ENCODE measurements around the gene CKLF. TPM values are rescaled to one million over a fixed set of nuclear protein-coding genes. Genes with fewer than 3 reads are reported as not detected.
"Not testable (repeated sequence)": the region's sequence is repeated elsewhere in the genome, so short reads cannot be mapped to it uniquely, and the experiment has no call there.

CKLF gene
- polyA plus RNA-seq, 4 donors = 34.0 to 44.3 (median 39.7) TPM

DNA sequence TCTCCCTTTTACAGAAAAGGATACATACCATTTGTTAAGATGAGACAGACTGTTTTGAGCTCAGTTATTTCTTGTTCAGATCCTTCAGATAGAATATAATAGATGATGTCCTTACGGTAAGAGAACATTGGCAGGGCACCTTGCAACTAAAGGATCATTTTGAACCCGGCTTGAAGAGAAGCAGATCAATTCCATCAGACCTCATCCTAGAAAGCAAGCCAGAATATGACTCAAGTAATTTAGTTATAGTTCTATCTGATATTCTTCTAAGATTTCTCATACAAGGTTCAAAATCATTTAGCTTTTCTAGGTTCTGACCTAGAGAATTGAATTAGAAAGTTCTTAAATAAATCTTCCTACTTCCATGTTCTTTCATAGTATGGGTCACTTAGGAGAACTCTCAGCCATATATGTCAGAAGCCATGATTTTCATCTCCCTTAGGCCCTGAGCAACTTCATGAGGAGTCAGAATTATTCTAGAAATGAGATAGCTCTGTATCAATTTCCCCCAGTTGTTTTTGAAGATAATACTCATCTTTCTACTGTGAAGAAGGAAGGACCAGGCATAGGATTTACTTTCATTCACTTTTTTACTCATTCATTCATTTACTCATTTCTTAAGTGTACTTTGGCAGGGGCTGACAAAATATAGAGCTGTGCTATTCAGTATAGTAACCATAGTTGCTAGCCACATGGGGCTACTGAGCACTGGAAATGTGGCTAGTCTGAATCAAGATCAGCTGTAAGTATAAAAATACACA lies 11.4 kb downstream of the CKLF start:
- no peak for DNase-seq (ENCODE audit: low read depth in 4 of 4, low spot score in 3 of 4)

GRCh38 chr16:66566051-66566901 lies 13.9 kb downstream of the CKLF start, which contains the start of gene CMTM1:
Gene CMTM1, plus strand, starts transcription at chr16:66566439. Its CDS starts 75 bp downstream, at chr16:66566514.
- DNase-seq (ENCODE audit: low read depth in 4 of 4, low spot score in 3 of 4) = no peak

DNA sequence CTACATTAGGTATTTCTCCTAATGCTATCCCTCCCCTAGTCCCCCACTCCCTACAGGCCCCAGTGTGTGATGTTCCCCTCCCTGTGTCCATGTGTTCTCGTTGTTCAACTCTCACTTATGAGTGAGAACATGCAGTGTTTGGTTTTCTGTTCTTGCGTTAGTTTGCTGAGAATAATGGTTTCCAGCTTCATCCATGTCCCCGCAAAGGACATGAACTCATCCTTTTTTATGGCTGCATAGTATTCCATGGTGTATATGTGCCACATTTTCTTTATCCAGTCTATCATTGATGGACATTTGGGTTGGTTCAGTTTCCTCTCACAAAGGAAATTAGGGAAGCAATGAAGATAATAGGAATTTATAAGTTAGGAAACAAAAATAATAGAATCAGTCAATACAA lies 14.9 kb downstream of the CKLF start:
- DNase-seq (ENCODE audit: low read depth in 4 of 4, low spot score in 3 of 4) = not testable (repeated sequence)

DNA sequence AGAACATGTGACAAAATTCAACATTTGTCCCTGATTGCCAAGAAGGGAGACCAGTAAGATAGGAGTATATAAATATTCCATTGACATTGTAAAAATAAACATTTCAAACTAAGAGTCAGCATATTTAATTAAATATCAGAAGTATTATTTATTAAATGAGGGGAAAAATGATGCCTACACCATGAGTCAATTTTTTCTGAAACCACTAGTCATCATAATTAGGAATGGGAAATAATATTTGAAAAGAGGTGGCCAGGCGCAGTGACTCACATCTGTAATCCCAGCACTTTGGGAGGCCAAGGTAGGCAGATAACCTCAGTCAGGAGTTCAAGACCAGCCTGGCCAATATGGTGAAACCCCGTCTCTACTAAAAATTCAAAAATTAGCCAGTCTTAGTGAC lies 16.0 kb downstream of the CKLF start:
- DNase-seq (ENCODE audit: low read depth in 4 of 4, low spot score in 3 of 4) = no peak

GRCh38 chr16:66569131-66569530 lies 16.8 kb downstream of the CKLF start:
- no peak for DNase-seq (ENCODE audit: low read depth in 4 of 4, low spot score in 3 of 4)

DNA sequence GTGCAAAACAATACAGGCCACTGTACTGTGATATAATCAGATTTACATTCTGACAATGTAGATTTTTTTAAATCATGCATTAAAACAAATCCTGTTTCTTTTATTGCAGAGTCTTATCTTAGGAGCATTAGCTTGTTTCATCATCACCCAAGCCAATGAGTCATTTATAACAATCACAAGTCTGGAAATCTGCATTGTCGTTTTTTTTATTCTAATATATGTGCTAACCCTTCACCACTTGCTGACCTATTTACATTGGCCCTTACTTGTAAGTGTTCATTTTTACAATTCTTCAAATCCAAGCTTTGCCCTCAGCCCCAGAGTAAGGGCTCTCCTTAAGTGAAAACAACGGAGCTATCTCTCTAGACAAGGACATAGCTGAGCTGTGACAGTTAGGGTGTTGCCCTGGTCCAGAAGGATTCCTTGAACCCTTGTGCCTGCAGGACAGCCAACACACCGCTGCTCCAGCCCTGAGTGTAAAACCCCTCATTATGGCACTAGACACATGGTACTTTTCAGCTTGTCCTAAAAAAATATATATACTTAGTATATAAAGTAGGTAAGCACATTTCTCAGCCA lies 17.5 kb downstream of the CKLF start:
- no peak for DNase-seq (ENCODE audit: low read depth in 4 of 4, low spot score in 3 of 4)

- DNase-seq (ENCODE audit: low read depth in 4 of 4, low spot score in 3 of 4) = no peak
Observed at GRCh38 chr16:66572356-66572755, 20.0 kb downstream of the CKLF start.

DNA sequence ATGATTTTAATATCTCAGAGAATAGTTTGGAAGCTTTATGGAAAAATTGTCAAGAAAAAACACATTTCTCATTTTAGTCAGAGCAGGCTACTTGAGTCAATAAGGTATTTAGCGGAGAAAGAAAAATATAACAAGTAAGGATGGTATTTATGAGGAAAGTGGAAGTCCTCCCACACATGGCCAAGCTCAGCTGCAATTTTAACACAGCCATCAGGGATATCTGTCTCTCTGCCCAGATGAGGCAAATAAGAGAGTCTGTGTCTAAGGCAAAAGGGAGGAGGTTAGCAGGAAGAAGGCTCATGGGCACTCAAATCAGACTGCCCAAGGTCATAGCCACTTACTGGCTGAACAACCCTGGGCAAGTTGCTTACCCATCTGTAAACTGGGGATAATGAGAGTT lies 21.7 kb downstream of the CKLF start:
- no peak for DNase-seq (ENCODE audit: low read depth in 4 of 4, low spot score in 3 of 4)

DNA sequence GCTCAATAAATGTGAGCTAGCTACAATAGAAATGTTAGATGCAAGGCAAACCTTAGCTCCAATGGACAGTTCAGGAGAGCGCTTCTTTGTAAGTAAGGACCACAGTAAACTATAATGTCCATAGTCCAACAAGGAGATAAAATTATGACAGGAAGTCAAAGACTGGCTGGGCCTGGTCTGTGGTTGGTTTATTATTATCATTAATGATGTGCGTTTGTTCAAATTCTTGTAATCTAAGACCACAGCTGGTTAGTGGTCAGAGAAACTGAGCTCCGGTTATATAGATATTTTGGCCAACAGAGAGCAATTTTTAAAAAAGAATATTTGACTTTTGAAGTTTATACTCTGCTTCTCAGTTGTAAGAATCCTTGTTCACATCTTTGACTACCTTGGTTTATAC lies 22.2 kb downstream of the CKLF start:
- DNase-seq (ENCODE audit: low read depth in 4 of 4, low spot score in 3 of 4) = no peak

DNA sequence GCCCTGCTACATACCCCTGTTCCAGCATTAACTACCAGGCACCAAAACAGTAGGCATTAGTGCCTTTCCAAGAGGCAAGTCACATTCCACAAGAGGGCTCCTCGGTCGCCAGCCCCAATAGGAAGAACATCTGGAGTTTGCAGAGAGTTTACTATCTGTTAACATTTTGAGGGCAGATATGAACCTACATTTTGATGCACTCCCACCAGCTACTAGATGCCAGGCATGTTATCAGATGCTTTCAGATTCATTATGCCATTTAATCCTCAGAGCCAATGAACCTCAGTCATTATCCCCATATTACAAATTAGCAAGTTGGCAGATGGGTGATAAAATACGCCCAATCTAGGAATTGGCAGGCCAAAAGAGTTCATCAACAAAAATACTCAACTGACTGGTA lies 22.7 kb downstream of the CKLF start:
- no peak for DNase-seq (ENCODE audit: low read depth in 4 of 4, low spot score in 3 of 4)

GRCh38 chr16:66576296-66576695 lies 23.9 kb downstream of the CKLF start:
- DNase-seq (ENCODE audit: low read depth in 4 of 4, low spot score in 3 of 4) = no peak

DNA sequence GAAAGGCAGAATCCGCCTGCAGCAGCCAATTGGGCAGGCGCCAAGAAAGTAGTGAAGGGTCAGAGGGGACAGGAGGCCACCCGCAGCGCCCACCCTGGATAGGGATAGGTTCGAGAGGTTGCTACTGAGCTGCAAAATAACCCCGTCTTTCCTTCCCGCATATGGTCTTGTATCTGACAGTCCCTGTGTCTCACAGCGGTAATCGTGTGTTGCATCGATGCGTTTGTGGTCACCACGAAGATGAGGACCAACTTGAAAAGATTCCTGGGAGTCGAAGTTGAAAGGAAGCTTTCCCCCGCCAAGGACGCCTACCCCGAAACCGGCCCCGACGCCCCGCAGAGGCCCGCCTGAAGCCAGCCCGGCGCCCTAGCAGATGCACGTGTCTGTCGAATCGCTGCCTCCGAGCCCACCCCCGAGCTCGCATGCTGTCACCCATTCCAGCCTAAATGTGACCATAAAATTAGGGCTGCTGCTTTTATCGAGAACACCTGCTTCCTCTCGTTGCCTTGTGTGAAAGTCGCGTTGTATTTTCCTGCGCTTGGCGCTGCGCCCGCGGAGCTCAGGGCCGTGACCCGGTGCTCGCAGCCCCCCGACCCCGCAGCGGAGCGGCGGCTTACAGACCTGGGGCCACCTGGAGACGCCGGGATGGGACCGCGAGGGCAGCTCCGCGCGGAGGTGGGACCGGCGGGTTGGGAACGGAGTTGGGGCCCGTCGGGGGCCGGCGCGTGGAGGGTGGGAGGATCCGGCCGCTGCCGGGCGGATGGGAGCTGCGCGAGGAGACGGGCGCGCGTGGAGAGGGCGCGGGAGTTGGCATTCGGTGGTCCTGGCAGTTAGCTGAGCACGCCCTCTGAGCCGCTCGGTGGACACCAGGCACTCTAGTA lies 26.5 kb downstream of the CKLF start, which contains the start of gene CMTM2:
Gene CMTM2 (plus strand): TSS at position 813 of the 881 bp plus-strand sequence. CDS start 145 bp downstream, outside the sequence.
- DNase-seq (ENCODE audit: low read depth in 4 of 4, low spot score in 3 of 4) = no peak

GRCh38 chr16:66580605-66581209 lies 28.3 kb downstream of the CKLF start:
- DNase-seq (ENCODE audit: low read depth in 4 of 4, low spot score in 3 of 4) = no peak

- no peak for DNase-seq (ENCODE audit: low read depth in 4 of 4, low spot score in 3 of 4)
Observed at GRCh38 chr16:66581246-66581952, 29.0 kb downstream of the CKLF start.

- no peak for DNase-seq (ENCODE audit: low read depth in 4 of 4, low spot score in 3 of 4)
Observed at GRCh38 chr16:66585481-66586239, 33.3 kb downstream of the CKLF start.

DNA sequence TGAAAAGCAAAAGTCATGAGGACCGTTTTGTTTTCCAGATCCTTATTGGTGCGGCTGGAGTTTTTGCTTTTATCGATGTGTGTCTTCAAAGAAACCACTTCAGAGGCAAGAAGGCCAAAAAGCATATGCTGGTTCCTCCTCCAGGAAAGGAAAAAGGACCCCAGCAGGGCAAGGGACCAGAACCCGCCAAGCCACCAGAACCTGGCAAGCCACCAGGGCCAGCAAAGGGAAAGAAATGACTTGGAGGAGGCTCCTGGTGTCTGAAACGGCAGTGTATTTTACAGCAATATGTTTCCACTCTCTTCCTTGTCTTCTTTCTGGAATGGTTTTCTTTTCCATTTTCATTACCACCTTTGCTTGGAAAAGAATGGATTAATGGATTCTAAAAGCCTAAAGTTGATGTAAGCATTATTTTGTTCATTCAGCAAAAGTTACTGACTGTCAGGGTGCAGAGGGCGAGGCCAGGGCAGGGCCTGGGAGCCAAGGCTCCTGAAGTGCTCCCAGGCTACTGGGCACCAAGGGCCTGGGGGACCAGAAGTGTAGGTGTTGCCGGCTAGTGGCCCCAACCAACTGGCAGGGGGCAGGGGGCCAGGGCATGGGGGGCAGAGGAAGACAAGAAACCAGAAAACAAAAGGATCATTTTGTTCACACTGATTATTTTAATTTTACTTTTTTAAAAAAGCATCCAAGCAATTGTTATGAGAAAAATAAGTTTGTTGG lies 35.7 kb downstream of the CKLF start:
- DNase-seq (ENCODE audit: low read depth in 4 of 4, low spot score in 3 of 4) = no peak

GRCh38 chr16:66588981-66589713 lies 36.8 kb downstream of the CKLF start:
- no peak for DNase-seq (ENCODE audit: low read depth in 4 of 4, low spot score in 3 of 4)

Data from left renal pelvis (tissue), 4 donors.